IPS-15b (cell line): ENCODE results near the gene CHPF.
A peak's percentile ranks its signal among the peaks of the same experiment; 100 is the strongest.

Experiments used
- H3K27me3 ChIP-seq: one replicate; pipeline ENCODE4 v1.6.1; 2013; ENCODE audit warnings: low read length; ENCODE audit not compliant: control insufficient read depth, insufficient read depth
- H3K36me3 ChIP-seq: one replicate; pipeline ENCODE4 v1.6.1; 2013; ENCODE audit warnings: low read length; ENCODE audit not compliant: control insufficient read depth, insufficient read depth
- H3K4me1 ChIP-seq: one replicate; pipeline ENCODE4 v1.6.1; 2013; ENCODE audit warnings: mild to moderate bottlenecking, low read length; ENCODE audit not compliant: control insufficient read depth, insufficient read depth
- H3K4me3 ChIP-seq: one replicate; pipeline ENCODE4 v1.5.1; 2013; ENCODE audit warnings: low read depth, low read length
- H3K9ac ChIP-seq: one replicate; pipeline ENCODE4 v1.6.1; 2013; ENCODE audit warnings: low read depth, mild to moderate bottlenecking, low read length
- H3K9me3 ChIP-seq: one replicate; pipeline ENCODE4 v1.6.1; 2013; ENCODE audit warnings: mild to moderate bottlenecking, low read length; ENCODE audit not compliant: control insufficient read depth, insufficient read depth

CHPF gene

DNA sequence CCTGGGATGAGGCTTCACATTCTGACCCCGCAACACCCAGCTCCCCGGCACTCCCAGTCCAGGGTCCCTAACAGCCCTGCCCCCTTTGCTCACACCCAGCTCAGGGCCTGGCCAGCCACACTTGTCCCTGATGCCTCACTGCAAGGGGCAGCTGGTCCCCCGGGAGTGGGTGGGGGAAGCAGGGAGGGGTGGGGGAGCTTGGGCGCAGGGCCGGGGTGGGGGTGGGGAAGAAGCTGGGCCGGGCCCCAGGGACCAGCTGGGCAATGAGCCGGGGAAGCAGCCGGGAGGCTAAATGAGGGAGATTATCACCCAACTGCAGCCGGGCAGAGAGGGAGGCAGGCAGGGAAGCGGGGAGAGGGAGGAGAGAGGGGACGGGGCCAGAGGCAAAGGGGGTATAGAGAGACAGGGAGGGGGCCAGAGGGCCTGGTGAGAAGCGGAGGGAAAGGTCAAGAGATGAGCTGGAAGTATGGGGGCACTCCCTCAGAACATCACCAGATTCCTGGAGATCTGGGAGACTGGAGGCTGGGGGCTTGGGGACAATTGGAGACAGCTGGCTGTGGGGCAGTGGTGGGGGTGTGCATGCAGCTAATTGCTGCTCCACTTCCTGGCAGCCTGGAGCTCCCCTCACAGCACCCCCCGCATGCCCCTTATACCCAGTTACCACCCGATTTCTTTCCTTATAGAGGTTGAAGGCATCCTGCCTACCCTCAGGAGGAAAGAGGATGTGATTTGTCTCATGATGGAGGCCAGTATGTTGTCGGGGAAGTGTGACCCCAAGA is 31.9 kb downstream of the CHPF start:
- no peaks in the 10 kb centered on the region for H3K36me3 ChIP-seq
- no peak overlapping the region for H3K9ac ChIP-seq
- H3K9me3 ChIP-seq: no peaks in the 10 kb centered on the region
- H3K4me1 ChIP-seq: peaks cover 22% of the 10 kb centered on the region
- peaks cover 46% of the 10 kb centered on the region for H3K27me3 ChIP-seq
- no peak overlapping the region for H3K4me3 ChIP-seq

GRCh38 chr2:219510512-219511135 is 33.0 kb downstream of the CHPF start:
- H3K4me3 ChIP-seq: peak overlapping the region; percentile 56
- H3K27me3 ChIP-seq: peaks cover 37% of the 10 kb centered on the region

GRCh38 chr2:219509780-219510511 is 33.7 kb downstream of the CHPF start:
- peak overlapping the region; percentile 56 for H3K4me3 ChIP-seq
- H3K9ac ChIP-seq: no peak overlapping the region
- H3K9me3 ChIP-seq: no peaks in the 10 kb centered on the region
- peaks cover 33% of the 10 kb centered on the region for H3K27me3 ChIP-seq
- H3K36me3 ChIP-seq: peaks cover 12% of the 10 kb centered on the region
- H3K4me1 ChIP-seq: peaks cover 28% of the 10 kb centered on the region

More at GRCh38 chr2:219510512-219511135, 33.0 kb downstream of the CHPF start:
- Histone ChIP-seq H3K36me3 (peaks cover 9% of the 10 kb centered on the region), H3K9me3 (no peaks in the 10 kb centered on the region), H3K9ac (no peak overlapping the region), H3K4me1 (peaks cover 28% of the 10 kb centered on the region)

GRCh38 chr2:219508971-219509779 is 34.4 kb downstream of the CHPF start:
- peaks cover 28% of the 10 kb centered on the region for H3K4me1 ChIP-seq
- peaks cover 15% of the 10 kb centered on the region for H3K36me3 ChIP-seq
- peak overlapping the region; percentile 56 for H3K4me3 ChIP-seq
- no peak overlapping the region for H3K9ac ChIP-seq
- H3K9me3 ChIP-seq: no peaks in the 10 kb centered on the region
- peaks cover 25% of the 10 kb centered on the region for H3K27me3 ChIP-seq

DNA sequence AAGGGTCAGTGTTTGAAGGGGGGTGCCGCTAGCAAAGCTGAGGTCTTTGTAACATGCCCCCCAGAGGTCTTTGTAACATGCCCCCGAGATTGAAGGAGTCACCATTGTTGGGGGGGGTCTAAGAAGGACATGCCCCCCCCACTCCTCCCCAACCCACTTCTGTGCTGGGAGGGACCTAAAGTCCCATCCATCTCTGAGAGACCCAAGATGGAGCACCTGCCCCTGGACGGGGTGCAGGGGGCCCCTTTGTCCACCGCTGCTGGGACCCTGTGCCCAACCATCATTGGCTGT is 35.2 kb downstream of the CHPF start:
- peaks cover 26% of the 10 kb centered on the region for H3K4me1 ChIP-seq
- peaks cover 18% of the 10 kb centered on the region for H3K27me3 ChIP-seq
- H3K36me3 ChIP-seq: peaks cover 23% of the 10 kb centered on the region
- H3K9ac ChIP-seq: no peak overlapping the region
- no peak overlapping the region for H3K4me3 ChIP-seq
- no peaks in the 10 kb centered on the region for H3K9me3 ChIP-seq

- H3K4me3 ChIP-seq: no peak overlapping the region
- peaks cover 26% of the 10 kb centered on the region for H3K4me1 ChIP-seq
Measured at GRCh38 chr2:219507581-219508443, 35.8 kb downstream of the CHPF start.

DNA sequence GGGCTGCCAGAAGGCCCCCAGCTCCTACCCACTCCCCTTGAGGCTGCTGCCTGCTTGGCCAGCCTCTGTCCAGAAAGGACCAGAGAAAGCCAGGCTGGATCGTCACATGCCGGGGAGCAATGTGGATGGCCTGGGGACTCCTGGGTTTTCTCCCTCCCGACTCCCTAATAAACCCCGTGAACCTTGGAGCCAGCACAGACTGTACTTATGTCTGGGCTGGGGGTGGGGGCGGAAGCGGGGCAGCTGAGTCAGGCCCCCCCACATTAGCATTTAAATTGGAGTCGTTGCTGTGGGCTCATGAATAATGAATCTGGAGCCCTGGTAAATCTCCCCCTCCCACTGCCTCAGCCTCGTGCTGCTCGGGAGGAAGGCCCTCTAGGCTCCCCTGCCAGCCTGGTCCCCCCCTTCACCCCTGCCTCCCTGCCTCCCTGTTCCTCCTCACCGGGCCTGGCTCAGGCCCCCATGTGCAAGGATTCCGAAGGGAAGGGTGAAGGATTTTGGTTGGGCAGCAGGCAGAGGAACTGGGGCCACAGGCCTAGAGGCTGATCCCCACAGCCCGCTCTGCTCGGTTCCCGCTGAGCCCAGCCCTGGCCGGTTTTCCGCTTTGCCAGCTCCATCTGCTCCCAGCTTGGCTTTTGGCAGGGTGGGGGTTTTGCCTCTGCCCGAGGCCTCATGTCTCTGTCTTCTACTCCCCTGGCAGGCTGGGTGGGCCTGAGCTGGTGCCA is 36.6 kb downstream of the CHPF start:
- Histone ChIP-seq H3K4me3 (peak overlapping the region; percentile 8), H3K4me1 (peaks cover 22% of the 10 kb centered on the region), H3K36me3 (peaks cover 29% of the 10 kb centered on the region), H3K27me3 (peaks cover 3% of the 10 kb centered on the region), H3K9ac (peak overlapping the region; percentile 74), H3K9me3 (no peaks in the 10 kb centered on the region)

More at GRCh38 chr2:219507581-219508443, 35.8 kb downstream of the CHPF start:
- Histone ChIP-seq H3K27me3 (peaks cover 12% of the 10 kb centered on the region), H3K9me3 (no peaks in the 10 kb centered on the region), H3K36me3 (peaks cover 25% of the 10 kb centered on the region), H3K9ac (peak overlapping the region; percentile 49)

DNA sequence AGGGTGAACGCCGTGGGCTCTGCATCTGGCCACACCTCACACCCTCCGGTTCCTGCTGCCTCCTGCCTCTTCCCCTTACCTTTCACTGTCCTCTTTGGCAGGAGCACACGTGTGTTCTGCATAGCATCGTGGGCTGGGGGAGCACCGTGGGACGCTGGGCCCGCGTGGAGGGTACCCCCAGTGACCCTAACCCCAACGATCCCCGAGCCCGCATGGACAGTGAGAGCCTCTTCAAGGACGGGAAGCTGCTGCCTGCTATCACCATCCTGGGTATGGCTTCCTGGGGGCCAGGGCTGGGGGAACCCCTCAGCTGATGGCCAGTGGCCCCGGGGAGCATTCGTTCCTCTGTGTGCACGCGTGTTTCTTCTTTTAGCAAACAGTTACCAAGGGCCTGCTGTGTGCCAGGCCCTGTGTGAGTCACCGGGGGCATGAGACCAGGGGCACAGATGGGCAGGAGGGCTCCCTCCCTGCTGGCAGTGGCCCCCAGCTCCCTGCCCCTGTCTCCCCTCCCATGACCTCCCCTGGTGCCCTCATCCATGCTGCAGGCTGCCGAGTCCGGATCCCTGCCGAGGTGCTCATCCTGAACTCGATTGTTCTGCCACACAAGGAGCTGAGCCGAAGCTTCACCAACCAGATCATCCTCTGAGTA is 37.3 kb downstream of the CHPF start:
- H3K4me1 ChIP-seq: peaks cover 22% of the 10 kb centered on the region
- H3K36me3 ChIP-seq: peaks cover 29% of the 10 kb centered on the region
- peak overlapping the region; percentile 8 for H3K4me3 ChIP-seq
- H3K27me3 ChIP-seq: no peaks in the 10 kb centered on the region
- no peaks in the 10 kb centered on the region for H3K9me3 ChIP-seq
- H3K9ac ChIP-seq: peak overlapping the region; percentile 74

DNA sequence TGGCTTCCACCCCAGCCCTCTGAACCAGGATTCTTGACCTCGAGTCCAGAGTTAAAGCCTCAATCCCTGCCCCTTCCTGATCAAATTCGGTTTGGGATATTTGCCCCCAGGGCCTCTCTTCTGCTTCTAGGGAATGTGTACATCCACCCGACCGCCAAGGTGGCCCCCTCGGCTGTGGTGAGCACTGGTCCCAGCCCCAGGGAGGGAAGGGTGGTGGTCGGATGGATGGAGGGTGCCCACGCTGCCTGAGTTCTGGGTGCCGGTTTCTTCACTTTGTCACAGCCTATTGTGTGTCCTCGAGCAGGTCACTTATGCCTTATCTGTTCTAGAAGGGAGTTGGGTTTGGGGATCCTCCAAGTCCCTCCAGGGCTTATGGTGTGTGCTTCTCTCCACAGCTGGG is 38.0 kb downstream of the CHPF start:
- peaks cover 29% of the 10 kb centered on the region for H3K36me3 ChIP-seq
- H3K9me3 ChIP-seq: no peaks in the 10 kb centered on the region
- no peak overlapping the region for H3K9ac ChIP-seq
- H3K27me3 ChIP-seq: no peaks in the 10 kb centered on the region
- H3K4me3 ChIP-seq: no peak overlapping the region
- peaks cover 19% of the 10 kb centered on the region for H3K4me1 ChIP-seq

GRCh38 chr2:219502618-219503017 is 41.0 kb downstream of the CHPF start:
- H3K27me3 ChIP-seq: peaks cover 2% of the 10 kb centered on the region
- peaks cover 25% of the 10 kb centered on the region for H3K4me1 ChIP-seq
- H3K9me3 ChIP-seq: no peaks in the 10 kb centered on the region
- no peak overlapping the region for H3K4me3 ChIP-seq
- no peak overlapping the region for H3K9ac ChIP-seq
- peaks cover 29% of the 10 kb centered on the region for H3K36me3 ChIP-seq
